ENCODE results near the gene CEP85. TPM values are rescaled to one million over a fixed set of nuclear protein-coding genes. Genes with fewer than 3 reads are reported as not detected.
A peak's percentile ranks its signal among the peaks of the same experiment; 100 is the strongest.
"Not testable (repeated sequence)": the region's sequence is repeated elsewhere in the genome, so short reads cannot be mapped to it uniquely, and the experiment has no call there.

Gene CEP85
- total RNA-seq, 1 experiment from 2014 or later, result 30.5 TPM

- no peak for DNase-seq (ENCODE audit: low read depth)
Measured at GRCh38 chr1:26290122-26290881, 56.3 kb downstream of the CEP85 start.

GRCh38 chr1:26290882-26291261 lies 56.9 kb downstream of the CEP85 start:
- DNase-seq (ENCODE audit: low read depth), result no peak

- DNase-seq (ENCODE audit: low read depth), result no peak
Measured at GRCh38 chr1:26291433-26291832, 57.4 kb downstream of the CEP85 start.

GRCh38 chr1:26291939-26292338 lies 57.9 kb downstream of the CEP85 start:
- no peak for DNase-seq (ENCODE audit: low read depth)

GRCh38 chr1:26292735-26293134 lies 58.7 kb downstream of the CEP85 start:
- DNase-seq (ENCODE audit: low read depth), result not testable (repeated sequence)

- DNase-seq (ENCODE audit: low read depth), result no peak
Measured at GRCh38 chr1:26293911-26294463, 60.0 kb downstream of the CEP85 start.

- no peak for DNase-seq (ENCODE audit: low read depth)
Measured at GRCh38 chr1:26295194-26296138, 61.5 kb downstream of the CEP85 start.

- DNase-seq (ENCODE audit: low read depth), result no peak
Measured at GRCh38 chr1:26296340-26297056, 62.5 kb downstream of the CEP85 start.

- DNase-seq (ENCODE audit: low read depth), result no peak
Measured at GRCh38 chr1:26297057-26297790, 63.2 kb downstream of the CEP85 start.

- no peak for DNase-seq (ENCODE audit: low read depth)
Measured at GRCh38 chr1:26297791-26298124, 63.8 kb downstream of the CEP85 start.

GRCh38 chr1:26300578-26301275 lies 66.7 kb downstream of the CEP85 start:
- no peak for DNase-seq (ENCODE audit: low read depth)

GRCh38 chr1:26302733-26303405 lies 68.9 kb downstream of the CEP85 start:
- DNase-seq (ENCODE audit: low read depth), result peak; percentile 93

- DNase-seq (ENCODE audit: low read depth), result no peak
Measured at GRCh38 chr1:26305667-26306289, 71.8 kb downstream of the CEP85 start.

GRCh38 chr1:26306290-26307229 lies 72.6 kb downstream of the CEP85 start, which contains the start of gene UBXN11:
TSS of gene UBXN11 (minus strand) at chr1:26306636. CDS start at chr1:26302883, 3,753 bp downstream.
- DNase-seq (ENCODE audit: low read depth), result peak; percentile 94

- no peak for DNase-seq (ENCODE audit: low read depth)
Measured at GRCh38 chr1:26307363-26307781, 73.4 kb downstream of the CEP85 start.

GRCh38 chr1:26307966-26308899 lies 74.2 kb downstream of the CEP85 start:
- not testable (repeated sequence) for DNase-seq (ENCODE audit: low read depth)

- DNase-seq (ENCODE audit: low read depth), result no peak
Measured at GRCh38 chr1:26314501-26314900, 80.5 kb downstream of the CEP85 start.

All from RPMI7951 (cell line).